ENCODE data around the gene YAP1. TPM values are rescaled to one million over a fixed set of nuclear protein-coding genes. Genes with fewer than 3 reads are reported as not detected.

Gene YAP1
- total RNA-seq, 2 donors from 2014 or later: 26.0 to 38.9 TPM

GRCh38 chr11:102135256-102135655 is 25.0 kb downstream of the YAP1 start:
- no peaks in the 10 kb centered on the region for H3K9me3 ChIP-seq
- WGBS, 2 donors: 92 to 98% methylated on average over 2 of the region's 2 CpGs

GRCh38 chr11:102138223-102138622 is 28.0 kb downstream of the YAP1 start:
- TF ChIP-seq POLR2A (IDR thresholded peaks at IDR 0.05) (no peak), CTCF (IDR thresholded peaks at IDR 0.05) (no peak)
- H3K27me3 ChIP-seq: no peaks in the 10 kb centered on the region
- H3K4me1 ChIP-seq: peaks cover 3% of the 10 kb centered on the region
- no peaks in the 10 kb centered on the region for H3K36me3 ChIP-seq (replicated peaks in 1 of 2; ENCODE audit: insufficient read depth in 1 of 2, low read depth in 2 of 2)
- WGBS, 2 donors: 90 to 98% methylated on average over 2 of the region's 2 CpGs
- H3K27ac ChIP-seq: no peak overlapping the region
- no peaks in the 10 kb centered on the region for H3K9me3 ChIP-seq
- DNase-seq: no peak
- no peak overlapping the region for H3K4me3 ChIP-seq
- intact Hi-C loops (cut with DNase I): no loop called here
- no peak for ATAC-seq

More at GRCh38 chr11:102135256-102135655, 25.0 kb downstream of the YAP1 start:
- no peaks in the 10 kb centered on the region for H3K27me3 ChIP-seq
- intact Hi-C loops (cut with DNase I): no loop called here
- no peak for TF ChIP-seq CTCF (IDR thresholded peaks at IDR 0.05)
- TF ChIP-seq POLR2A (IDR thresholded peaks at IDR 0.05): no peak
- H3K4me3 ChIP-seq: no peak overlapping the region
- H3K27ac ChIP-seq: no peak overlapping the region
- ATAC-seq (no peak), DNase-seq (no peak)
- peaks cover 3% of the 10 kb centered on the region for H3K4me1 ChIP-seq
- H3K36me3 ChIP-seq (replicated peaks in 1 of 2; ENCODE audit: insufficient read depth in 1 of 2, low read depth in 2 of 2): no peaks in the 10 kb centered on the region

GRCh38 chr11:102138670-102139069 is 28.4 kb downstream of the YAP1 start:
- H3K9me3 ChIP-seq: no peaks in the 10 kb centered on the region
- H3K27me3 ChIP-seq: no peaks in the 10 kb centered on the region
- no peak for DNase-seq
- ATAC-seq: no peak
- H3K4me1 ChIP-seq: peaks cover 3% of the 10 kb centered on the region
- TF ChIP-seq POLR2A (IDR thresholded peaks at IDR 0.05) (no peak), CTCF (IDR thresholded peaks at IDR 0.05) (no peak)
- WGBS, 2 donors: 81 to 86% methylated on average over 3 of the region's 3 CpGs
- no peak overlapping the region for H3K27ac ChIP-seq
- H3K4me3 ChIP-seq: no peak overlapping the region
- no peaks in the 10 kb centered on the region for H3K36me3 ChIP-seq (replicated peaks in 1 of 2; ENCODE audit: insufficient read depth in 1 of 2, low read depth in 2 of 2)
- intact Hi-C loops (cut with DNase I): no loop called here

- no peak for DNase-seq
- H3K36me3 ChIP-seq (replicated peaks in 1 of 2; ENCODE audit: insufficient read depth in 1 of 2, low read depth in 2 of 2): no peaks in the 10 kb centered on the region
- ATAC-seq: no peak
- H3K4me3 ChIP-seq: no peak overlapping the region
- no peaks in the 10 kb centered on the region for H3K27me3 ChIP-seq
- WGBS, 2 donors: 68% methylated on average over 3 of the region's 3 CpGs
- peaks cover 6% of the 10 kb centered on the region for H3K4me1 ChIP-seq
- H3K27ac ChIP-seq: no peak overlapping the region
- TF ChIP-seq POLR2A (IDR thresholded peaks at IDR 0.05): no peak
- no peak for TF ChIP-seq CTCF (IDR thresholded peaks at IDR 0.05)
- intact Hi-C loops (cut with DNase I): no loop called here
- no peaks in the 10 kb centered on the region for H3K9me3 ChIP-seq
These were observed 28.8 kb downstream of the YAP1 start for GRCh38 chr11:102139081-102139498.

- H3K4me1 ChIP-seq: peaks cover 18% of the 10 kb centered on the region
- DNase-seq (no peak), ATAC-seq (no peak)
- no peaks in the 10 kb centered on the region for H3K36me3 ChIP-seq (replicated peaks in 1 of 2; ENCODE audit: insufficient read depth in 1 of 2, low read depth in 2 of 2)
- no peak overlapping the region for H3K4me3 ChIP-seq
- no peak overlapping the region for H3K27ac ChIP-seq
- intact Hi-C loops (cut with DNase I): no loop called here
- no peaks in the 10 kb centered on the region for H3K27me3 ChIP-seq
- TF ChIP-seq CTCF (IDR thresholded peaks at IDR 0.05): no peak
- 83 to 94% methylated on average over 1 of the region's 1 CpG for WGBS, 2 donors
- no peaks in the 10 kb centered on the region for H3K9me3 ChIP-seq
These were observed 32.1 kb downstream of the YAP1 start for GRCh38 chr11:102142333-102142732.

Data from body of pancreas (tissue), 4 donors.